ENCODE measurements around the gene SAGE1.
"Not testable (repeated sequence)": the region's sequence is repeated elsewhere in the genome, so short reads cannot be mapped to it uniquely, and the experiment has no call there.

SAGE1 gene, protein sequence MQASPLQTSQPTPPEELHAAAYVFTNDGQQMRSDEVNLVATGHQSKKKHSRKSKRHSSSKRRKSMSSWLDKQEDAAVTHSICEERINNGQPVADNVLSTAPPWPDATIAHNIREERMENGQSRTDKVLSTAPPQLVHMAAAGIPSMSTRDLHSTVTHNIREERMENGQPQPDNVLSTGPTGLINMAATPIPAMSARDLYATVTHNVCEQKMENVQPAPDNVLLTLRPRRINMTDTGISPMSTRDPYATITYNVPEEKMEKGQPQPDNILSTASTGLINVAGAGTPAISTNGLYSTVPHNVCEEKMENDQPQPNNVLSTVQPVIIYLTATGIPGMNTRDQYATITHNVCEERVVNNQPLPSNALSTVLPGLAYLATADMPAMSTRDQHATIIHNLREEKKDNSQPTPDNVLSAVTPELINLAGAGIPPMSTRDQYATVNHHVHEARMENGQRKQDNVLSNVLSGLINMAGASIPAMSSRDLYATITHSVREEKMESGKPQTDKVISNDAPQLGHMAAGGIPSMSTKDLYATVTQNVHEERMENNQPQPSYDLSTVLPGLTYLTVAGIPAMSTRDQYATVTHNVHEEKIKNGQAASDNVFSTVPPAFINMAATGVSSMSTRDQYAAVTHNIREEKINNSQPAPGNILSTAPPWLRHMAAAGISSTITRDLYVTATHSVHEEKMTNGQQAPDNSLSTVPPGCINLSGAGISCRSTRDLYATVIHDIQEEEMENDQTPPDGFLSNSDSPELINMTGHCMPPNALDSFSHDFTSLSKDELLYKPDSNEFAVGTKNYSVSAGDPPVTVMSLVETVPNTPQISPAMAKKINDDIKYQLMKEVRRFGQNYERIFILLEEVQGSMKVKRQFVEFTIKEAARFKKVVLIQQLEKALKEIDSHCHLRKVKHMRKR

DNA sequence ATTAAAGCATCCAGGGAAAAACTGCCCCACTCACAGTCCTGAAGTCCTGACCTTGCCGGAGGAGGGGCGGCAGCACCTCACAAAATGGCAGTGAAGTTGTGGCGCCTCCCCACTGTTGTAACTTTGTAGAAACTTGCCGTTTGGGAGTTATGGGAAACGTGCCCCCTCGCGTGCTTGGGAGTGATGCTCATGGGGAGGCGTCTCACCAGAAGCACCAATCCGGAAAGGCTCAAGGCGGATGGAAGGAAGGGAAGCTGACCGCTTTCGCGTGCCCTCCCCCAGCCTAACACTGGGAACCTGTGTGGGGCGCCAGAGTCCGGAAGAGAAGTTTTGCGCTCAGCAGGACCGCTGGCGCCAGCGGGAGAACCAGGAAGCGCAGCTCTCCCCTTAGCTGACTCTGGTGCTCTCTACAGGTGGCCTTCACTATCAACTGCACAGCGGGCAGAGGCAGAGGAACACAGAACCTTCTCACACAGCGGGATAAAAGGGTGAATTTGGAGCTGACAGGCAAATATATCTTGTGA is at the start of gene SAGE1, which contains the start of gene CT45A10:
SAGE1 (plus strand) TSS at position 423 of the 524 bp plus-strand sequence. CDS start 2,527 bp downstream, outside the sequence.
CT45A10 (minus strand) TSS at position 151 of the 524 bp plus-strand sequence. CDS start 8,100 bp downstream, outside the sequence.
- DNase-seq (ENCODE audit: low spot score): no peak

DNA sequence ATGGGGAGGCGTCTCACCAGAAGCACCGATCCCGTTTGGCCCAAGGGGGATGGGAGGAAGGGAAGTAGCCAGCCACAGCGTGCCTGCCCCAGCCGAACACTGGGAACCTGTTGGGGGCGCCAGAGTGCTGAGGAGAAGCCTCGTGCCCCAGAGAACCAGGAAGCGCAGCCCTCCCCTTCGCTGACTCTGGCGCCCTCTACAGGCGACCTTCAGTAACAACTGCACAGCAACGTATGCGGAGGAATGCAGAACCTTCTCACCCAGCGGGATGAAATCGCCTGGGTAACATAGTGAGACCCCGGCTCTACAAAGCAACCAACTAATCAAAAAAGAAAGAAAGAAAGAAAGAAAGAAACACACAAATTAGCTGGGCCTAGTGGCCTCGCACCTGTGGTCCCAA is 39.1 kb upstream of the SAGE1 start, which contains the start of gene CT45A8:
CT45A8 (minus strand) TSS at position 101 of the 400 bp plus-strand sequence. CDS start 3,755 bp downstream, outside the sequence.
- DNase-seq (ENCODE audit: low spot score): not testable (repeated sequence)

DNA sequence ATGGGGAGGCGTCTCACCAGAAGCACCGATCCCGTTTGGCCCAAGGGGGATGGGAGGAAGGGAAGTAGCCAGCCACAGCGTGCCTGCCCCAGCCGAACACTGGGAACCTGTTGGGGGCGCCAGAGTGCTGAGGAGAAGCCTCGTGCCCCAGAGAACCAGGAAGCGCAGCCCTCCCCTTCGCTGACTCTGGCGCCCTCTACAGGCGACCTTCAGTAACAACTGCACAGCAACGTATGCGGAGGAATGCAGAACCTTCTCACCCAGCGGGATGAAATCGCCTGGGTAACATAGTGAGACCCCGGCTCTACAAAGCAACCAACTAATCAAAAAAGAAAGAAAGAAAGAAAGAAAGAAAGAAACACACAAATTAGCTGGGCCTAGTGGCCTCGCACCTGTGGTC is 21.8 kb upstream of the SAGE1 start, which contains the start of gene CT45A9:
CT45A9 (minus strand) TSS at position 101 of the 400 bp plus-strand sequence. CDS start 3,751 bp downstream, outside the sequence.
- not testable (repeated sequence) for DNase-seq (ENCODE audit: low spot score)

DNA sequence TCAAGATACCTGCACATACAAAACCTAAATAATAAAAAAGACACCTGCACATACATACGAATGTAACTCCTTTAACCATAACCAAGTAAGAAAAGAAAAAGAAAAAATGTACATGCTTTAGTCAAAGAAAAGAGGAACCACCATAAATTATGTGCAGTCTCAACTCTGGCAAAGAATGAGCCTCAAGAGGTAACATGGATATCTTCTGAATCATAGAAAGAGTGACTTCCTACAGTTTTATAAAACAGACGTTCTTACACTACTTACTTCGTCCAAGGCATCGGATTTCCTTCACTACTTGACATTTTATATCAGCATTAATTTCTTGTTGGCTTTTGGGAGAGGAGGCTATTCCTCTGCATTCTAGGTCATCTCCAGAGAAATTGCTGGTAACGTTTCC is 10.8 kb upstream of the SAGE1 start:
- not testable (repeated sequence) for DNase-seq (ENCODE audit: low spot score)

DNA sequence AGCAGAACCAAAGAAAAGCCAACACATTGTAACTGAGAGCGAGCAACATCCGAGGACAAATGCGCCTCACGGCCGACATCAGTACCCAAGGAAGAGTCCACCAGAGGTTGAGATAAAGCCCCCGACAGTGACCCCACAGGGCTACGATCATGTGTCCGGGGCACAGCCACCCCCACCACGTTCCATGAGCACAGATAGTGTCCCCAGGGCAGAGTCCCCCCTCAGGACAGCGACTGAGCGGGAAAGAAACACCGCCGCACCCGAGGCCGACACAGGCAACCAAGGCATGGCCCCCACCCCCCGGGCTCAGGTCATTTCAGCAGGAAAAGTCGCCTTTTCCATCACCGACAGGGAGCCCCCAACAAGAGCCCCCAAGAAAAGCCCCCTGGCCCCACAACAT is 5.3 kb upstream of the SAGE1 start:
- DNase-seq (ENCODE audit: low spot score): not testable (repeated sequence)

DNA sequence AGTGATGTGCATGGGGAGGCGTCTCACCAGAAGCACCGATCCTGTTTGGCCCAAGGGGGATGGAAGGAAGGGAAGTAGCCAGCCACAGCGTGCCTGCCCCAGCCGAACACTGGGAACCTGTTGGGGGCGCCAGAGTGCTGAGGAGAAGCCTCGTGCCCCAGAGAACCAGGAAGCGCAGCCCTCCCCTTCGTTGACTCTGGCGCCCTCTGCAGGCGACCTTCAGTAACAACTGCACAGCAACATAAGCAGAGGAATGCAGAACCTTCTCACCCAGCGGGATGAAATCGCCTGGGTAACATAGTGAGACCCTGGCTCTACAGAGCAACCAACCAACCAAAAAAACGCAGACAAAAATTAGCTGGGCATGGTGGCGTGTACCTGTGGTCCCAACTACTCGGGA is 4.5 kb upstream of the SAGE1 start:
- DNase-seq (ENCODE audit: low spot score): not testable (repeated sequence)

DNA sequence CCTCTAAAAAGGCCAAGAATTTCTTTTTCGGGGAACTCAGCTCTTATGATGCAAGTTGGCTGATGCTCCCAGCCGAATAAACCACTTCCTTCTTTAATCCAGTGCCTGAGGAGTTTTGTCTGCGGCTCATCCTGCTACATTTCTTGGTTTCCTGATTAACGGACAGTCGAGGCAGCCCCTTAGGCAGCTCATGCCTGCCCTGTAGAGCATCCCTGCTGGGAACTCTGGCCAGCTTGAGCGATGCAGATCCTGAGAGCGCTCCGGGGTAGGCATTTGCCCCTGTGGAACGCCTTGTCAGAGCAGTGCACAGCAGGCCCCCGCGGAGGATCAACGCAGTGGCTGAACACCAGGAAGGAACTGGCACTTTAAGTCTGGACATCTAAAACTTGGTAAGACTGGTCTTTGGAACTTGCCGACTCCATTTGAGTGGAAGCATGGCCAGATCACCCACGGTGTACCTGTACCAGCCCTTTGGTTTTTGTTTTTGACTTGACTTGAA is 3.4 kb upstream of the SAGE1 start:
- no peak for DNase-seq (ENCODE audit: low spot score)

DNA sequence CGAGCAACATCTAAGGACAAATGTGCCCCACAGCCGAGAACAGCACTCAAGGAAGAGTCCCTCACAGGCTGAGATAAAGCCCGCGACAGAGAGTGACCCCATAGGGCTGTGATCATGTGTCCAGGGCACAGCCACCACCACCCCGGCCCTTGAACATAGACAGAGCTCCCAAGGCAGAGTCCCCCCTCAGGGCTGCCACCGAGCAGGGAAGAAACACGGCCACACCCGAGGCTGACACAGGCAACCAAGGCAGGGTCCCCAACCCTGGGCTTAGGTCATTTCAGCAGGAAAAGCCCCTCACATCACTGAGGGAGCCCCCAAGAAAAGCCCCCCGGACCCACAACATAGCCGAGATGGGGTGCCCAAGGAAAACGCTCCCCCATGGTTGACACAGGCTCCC is 735 bp upstream of the SAGE1 start:
- no peak for DNase-seq (ENCODE audit: low spot score)

DNA sequence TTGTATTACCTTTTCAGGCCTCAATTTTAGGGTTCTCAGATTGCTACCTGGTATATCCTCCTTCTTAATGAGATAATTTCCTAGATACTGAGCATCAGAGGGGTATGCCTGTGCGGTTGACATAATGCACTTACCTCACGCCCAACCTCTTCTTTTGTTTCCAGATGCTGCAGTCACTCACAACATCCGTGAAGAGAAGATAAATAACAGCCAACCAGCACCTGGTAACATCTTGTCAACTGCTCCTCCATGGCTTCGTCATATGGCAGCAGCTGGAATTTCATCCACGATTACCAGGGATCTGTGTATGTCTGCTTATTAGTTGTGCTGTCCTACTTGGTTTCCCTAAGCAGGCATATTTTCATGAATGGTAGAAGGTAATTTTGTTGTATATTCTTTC is 16.7 kb downstream of the SAGE1 start:
- no peak for DNase-seq (ENCODE audit: low spot score)

DNA sequence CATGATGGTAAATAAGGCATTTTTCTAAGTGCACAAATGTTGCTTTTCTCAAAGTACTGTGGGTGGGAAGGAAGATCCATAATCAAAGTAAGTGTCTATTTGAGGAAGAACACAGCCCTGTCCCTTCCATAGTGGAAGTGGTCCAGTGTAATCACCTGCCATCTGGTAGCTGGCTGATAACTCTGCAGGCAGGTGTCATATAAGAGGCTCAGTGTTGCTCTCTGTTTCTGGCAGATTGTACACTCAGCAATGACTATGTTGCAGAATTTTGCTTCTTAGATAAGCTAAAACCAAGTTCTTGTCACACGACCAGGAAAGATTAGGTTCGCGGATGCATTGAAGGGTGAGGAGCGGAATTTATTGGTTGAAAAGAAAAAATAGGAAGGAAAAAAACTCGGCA is 20.9 kb downstream of the SAGE1 start:
- no peak for DNase-seq (ENCODE audit: low spot score)

DNA sequence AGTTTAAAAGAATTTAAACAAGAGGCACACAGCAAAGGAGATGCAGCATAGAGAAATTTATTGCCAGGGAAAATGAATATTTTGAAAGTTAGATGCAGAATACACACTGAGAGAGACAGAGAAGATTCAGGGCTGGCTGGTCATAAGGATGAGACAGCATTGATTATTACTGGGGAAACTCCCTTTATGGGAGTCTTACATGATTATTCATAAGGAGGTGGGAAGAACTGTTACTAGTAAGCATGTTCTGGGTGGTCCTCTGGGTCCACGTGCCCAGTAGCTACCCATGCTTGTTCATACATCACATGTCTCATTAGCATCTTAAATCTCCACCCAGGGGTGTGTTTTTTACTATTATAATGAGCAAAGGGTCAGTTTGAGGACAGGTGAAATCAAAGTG is 27.0 kb downstream of the SAGE1 start:
- DNase-seq (ENCODE audit: low spot score): not testable (repeated sequence)

DNA sequence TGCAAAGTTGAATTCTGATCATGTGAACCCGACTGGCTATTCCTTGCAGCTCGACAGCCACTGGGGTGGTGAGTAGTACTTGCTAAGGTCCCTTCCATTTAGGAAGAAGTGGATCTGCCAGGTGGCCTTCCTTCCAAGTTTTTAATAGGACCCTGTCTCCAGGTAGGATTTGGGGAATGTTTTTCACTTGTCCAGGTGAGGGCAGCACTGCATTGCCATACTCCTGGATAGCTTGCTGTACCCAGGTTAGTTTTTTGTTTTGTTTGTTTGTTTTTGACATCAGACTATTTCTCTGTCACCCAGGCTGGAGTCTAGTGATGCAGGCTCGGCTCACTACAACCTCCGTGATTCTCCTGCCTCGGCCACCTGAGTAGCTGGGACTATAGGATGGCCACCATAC is 29.8 kb downstream of the SAGE1 start:
- DNase-seq (ENCODE audit: low spot score): no peak

DNA sequence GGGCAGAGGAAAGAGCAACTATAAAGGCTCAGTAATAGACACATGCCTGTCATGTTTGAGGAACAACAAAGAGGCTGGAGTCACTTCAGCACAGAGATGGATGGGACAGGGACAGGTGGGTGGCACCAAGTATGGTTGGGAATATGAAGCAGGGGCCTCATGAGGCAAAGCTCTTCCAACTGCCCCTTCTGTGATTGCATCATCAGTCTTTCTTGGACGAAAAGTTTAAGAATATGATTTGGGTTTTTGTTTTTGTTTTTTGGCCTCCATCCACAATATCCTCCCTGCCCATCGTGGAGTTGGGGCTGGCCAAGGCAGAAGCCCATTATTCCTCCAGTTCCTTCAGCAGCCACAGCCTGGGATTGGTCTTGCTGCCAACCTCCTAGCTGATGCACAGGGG is 34.4 kb downstream of the SAGE1 start:
- no peak for DNase-seq (ENCODE audit: low spot score)

DNA sequence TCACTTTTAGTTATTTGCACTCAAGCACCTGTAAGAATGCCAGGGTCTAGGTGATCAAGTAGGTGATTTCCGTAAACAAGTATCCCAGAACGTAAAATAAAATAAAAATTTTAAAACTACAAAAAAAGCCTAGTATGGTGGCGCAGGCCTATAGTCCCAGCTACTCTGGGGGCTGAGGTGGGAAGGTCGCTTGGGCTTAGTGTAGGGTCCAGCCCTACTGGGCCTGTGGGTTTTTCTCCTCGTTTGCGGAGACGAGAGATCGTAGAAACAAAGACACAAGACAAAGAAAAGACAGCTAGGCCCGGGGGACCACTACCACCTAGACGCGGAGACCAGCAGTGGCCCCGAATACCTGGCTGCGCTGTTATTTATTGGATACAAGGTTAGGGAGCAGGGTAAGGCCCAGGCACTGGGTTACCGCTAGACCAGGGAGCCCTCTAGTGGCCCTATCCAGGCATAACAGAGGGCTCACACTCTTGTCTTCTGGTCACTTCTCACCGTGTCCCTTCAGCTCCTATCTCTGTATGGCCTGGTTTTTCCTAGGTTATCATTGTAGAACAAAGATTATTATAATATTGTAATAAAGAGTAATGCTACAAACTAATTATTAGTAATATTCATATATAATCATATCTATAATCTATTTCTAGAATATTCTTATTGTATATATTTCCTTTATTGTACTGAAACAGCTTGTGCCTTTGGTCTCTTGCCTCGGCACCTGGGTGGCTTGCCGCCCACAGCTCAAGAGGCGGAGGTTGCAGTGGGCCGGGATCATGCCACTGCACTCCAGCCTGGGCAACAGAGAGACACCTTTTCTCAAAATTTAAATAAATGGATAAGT is 38.4 kb downstream of the SAGE1 start:
- DNase-seq (ENCODE audit: low spot score): peak; percentile 16

DNA sequence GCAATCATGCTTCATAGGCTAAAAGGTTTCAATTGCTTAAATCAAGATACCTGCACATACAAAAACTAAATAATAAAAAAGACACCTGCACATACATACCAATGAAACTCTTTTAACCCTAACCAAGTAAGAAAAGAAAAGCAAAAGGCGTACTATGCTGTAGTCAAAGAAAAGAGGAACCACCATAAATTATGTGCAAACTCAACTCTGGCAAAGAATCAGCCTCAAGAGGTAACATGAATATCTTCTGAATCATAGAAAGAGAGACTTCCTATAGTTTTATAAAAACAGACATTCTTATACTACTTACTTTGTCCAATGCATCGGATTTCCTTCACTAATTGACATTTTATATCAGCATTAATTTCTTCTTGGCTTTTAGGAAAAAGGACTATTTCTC is 51.0 kb downstream of the SAGE1 start:
- DNase-seq (ENCODE audit: low spot score): no peak

DNA sequence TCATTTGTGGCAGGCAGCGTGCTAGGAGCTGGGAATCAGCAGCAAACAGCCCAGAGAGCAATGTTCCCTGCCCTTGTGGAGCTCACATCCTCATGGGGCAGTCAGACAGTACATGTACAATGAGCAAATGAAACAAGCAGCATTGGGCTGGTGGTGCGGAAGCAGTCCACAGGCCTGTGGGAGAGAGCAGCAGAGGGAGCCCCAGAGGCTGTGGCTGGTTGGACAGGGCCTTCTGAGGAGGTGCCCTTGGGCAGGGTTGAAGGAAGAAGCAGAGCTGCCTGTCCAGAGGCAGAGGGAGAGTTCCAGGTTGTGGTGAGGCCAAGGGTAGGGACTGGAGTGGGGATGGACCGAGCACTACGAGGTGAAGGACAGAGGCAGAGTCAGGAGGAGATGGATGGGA is 57.8 kb downstream of the SAGE1 start:
- no peak for DNase-seq (ENCODE audit: low spot score)
